Measurements from ENCODE around the gene DNMT1.
"Not testable (repeated sequence)": the region's sequence is repeated elsewhere in the genome, so short reads cannot be mapped to it uniquely, and the experiment has no call there.

Gene DNMT1

GRCh38 chr19:10194500-10195198, at the start of gene DNMT1:
Gene DNMT1 (minus strand): TSS chr19:10194953. CDS start chr19:10194899, 54 bp downstream.
- peak; percentile 95 for DNase-seq (ENCODE audit: low read depth)

- DNase-seq (ENCODE audit: low read depth) = no peak
These were observed 48.9 kb upstream of the DNMT1 start for GRCh38 chr19:10243606-10244005.

- DNase-seq (ENCODE audit: low read depth) = not testable (repeated sequence)
These were observed 47.2 kb upstream of the DNMT1 start for GRCh38 chr19:10241826-10242449.

DNA sequence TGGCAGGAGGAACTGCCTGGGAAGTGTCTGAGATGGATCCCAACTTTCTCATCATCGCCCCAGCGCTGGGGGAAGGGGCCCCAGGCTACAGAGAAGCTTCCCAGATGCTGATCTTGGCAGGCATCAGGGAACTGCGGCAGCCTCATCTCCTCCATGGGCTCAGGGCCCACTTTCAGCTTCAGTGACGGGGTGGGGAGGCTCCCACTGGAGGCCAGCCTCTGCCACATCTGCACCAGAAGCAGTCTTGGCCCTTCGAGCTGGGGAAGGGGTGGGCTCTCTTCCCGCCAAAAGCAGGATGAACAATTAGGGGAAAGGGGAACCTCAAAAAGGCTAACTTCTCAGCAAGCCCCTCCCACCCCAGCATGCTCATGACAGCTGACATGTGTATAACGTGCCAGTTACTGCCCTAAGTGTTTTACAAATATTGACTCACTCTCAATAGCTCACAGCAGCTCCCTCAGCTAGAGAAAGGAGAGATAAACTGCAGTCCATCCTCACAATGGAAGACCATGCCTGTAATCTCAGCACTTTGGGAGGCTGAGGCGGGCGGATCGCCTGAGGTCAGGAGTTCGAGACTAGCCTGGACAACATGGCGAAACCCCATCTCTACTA, 43.5 kb upstream of the DNMT1 start:
- peak; percentile 89 for DNase-seq (ENCODE audit: low read depth)

GRCh38 chr19:10237702-10238101, 42.9 kb upstream of the DNMT1 start:
- DNase-seq (ENCODE audit: low read depth) = no peak

- not testable (repeated sequence) for DNase-seq (ENCODE audit: low read depth)
These were observed 40.7 kb upstream of the DNMT1 start for GRCh38 chr19:10235409-10235808.

- no peak for DNase-seq (ENCODE audit: low read depth)
These were observed 40.2 kb upstream of the DNMT1 start for GRCh38 chr19:10235003-10235402.

DNA sequence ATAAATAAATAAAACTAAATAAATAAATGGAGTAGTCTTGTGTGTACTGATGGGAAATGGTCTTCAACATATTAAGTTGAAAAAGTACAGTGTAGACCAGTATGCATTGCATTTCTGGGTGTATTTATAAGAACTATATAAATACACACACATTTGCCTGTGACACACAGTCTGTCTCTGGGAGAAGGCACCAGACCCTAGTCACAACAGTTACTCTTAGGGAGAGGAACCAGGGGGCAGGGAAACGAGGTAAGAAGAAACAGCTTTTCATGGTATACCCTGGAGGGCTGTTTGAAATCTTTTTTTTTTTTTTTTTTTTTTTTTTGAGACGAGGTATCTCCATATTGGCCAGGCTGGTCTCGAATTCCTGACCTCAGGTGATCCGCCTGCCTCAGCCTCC, 39.2 kb upstream of the DNMT1 start:
- DNase-seq (ENCODE audit: low read depth) = no peak

- DNase-seq (ENCODE audit: low read depth) = no peak
These were observed 37.0 kb upstream of the DNMT1 start for GRCh38 chr19:10231612-10232228.

GRCh38 chr19:10230861-10231611, 36.3 kb upstream of the DNMT1 start, which contains the start of gene S1PR2:
Gene S1PR2 (minus strand): TSS chr19:10231331. CDS start chr19:10224905, 6,426 bp downstream.
- DNase-seq (ENCODE audit: low read depth) = no peak

GRCh38 chr19:10230173-10230860, 35.6 kb upstream of the DNMT1 start:
- DNase-seq (ENCODE audit: low read depth) = no peak

DNA sequence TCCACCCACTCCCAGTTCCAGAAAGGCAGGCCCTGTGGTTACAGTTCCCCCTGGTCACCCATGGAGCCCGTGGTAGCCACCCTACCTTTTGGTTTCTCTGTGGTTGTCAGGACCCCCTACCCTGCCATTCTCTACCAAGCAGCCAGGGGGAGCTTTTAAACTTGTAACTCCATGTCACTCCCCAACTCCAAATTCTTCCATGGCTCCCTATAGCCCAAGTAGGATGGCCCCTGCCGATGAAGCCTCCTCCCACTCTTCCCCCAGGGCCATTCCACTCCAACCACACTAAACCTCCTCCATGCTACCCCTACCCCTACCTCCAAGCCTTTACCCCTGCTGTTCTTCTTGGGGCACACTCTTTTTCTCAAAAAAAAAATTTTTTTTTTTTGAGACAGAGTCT, 34.2 kb upstream of the DNMT1 start:
- DNase-seq (ENCODE audit: low read depth) = no peak

DNA sequence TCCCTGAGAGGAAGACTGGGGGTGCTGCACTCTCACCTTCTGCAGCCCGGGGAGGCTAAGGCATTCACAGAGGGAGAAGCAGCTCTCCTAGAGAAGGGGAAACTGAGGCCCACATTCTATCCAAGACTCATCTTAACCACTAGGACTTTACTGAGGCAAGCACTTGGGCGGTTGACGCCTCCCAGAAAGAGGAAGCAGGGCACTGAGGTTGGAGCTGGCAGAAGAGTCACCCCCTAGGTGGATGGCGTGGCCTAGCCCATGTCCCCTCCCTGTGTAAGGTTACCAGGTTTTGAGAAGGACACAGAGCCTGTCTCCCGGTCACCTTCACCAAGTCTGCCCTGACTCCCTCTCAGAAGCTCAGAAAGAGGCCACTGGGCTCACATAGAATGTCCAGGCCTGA, 33.6 kb upstream of the DNMT1 start:
- no peak for DNase-seq (ENCODE audit: low read depth)

DNA sequence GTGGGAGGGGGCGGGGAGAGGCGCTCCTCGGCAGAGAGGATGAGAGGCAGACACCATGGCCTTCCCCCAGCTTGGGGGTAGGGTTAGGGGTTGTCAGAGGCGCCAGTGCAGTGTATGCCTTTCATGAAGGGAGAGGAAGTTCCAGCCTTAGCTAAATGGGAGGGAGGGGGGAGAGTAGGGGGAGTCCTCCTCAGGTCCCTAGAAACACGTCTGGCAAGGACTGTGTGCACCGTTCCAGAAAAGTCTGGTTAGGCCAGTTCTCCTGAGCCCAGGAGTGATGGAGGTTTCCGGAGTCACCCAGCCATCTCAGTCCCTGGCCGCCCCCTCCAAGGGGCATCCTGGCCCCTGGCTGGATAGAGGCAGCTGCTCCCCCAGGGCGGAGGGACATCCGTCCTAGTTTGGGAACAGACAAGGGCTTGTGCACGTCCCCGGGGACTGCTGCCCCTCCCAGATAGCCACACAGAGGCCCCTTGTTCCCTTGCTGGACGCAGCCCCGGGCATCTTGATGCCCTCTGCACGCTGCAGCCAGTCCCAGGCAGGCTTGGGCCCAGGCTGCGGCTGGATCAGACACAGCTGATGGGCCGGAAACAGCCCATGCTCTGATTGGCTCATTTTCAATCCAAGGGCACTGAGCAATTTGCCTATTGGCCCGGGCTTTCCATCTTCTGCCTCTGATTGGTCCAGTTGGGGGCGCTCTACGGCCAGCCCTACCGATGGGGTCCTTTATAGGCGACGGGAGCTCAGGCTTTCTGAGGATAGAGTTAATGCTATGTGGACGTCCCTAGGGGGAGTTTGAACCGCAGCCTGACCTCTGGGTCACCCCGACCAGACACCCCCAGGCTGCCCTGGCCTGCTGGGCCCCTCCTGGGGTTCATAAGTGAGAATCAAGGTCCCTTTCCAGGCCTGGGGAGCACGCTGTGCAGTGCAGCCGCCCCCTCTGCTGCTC, 32.5 kb upstream of the DNMT1 start:
- no peak for DNase-seq (ENCODE audit: low read depth)

DNA sequence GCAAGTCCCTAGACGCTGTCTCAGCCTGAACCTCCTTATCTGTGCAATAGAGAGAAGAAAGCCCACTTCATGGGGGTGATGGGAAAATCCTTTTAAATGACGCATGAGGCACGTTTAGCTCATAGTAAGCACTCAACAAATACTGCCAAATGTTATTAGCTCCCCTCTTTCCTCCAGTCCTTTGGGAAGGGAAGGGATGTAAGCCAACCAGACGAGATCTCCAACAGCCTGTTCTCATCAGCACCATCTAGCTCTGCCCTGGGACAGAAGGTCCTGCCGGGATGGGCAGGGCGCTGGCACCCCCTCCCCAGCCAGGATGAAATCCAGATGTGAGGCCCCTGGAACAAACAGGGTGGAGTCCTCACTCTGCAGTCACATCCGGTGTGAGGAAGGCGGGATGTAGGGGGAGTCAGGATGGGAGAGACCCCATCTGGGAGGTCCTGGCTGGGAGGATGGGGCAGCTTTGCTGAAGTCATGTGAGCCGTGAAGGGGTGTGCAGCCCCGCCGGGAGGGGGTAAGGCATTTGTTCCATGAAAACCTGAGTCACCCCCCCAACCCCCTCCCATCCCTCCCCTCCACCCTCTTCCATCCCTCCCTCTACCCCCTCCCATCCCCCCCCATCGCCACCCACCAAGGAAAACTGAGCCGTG, 31.7 kb upstream of the DNMT1 start:
- peak; percentile 99 for DNase-seq (ENCODE audit: low read depth)

DNA sequence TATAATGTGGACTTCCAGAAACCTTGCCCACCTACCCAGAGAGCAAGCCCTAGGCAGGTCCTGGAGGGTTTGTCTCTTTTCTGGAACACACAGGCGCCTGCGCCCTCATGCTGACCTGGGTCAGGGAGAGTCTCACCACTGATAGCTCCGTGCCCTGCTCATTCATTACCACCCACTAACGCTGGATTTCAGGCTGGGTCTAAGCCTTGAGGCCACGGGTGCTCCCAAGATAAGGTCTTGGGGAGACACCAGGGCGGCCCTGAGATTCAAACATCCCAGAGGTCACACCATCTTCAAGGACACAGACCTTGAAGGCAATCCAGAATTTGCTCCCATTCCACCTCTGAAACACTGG, 31.2 kb upstream of the DNMT1 start:
- no peak for DNase-seq (ENCODE audit: low read depth)

DNA sequence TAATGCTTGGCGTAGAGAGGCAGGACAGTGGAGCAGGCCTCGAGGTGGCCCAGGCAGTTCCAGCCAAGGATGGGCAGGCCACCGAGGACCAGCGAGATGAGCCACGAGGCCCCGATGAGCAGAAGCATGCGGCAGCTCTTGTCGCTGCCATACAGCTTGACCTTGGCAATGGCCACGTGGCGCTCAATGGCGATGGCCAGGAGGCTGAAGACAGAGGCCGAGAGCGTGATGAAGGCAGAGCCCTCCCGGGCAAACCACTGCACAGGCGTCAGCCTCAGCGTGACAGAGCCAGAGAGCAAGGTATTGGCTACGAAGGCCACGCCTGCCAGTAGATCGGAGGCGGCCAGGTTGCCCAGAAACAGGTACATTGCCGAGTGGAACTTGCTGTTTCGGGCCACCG, 29.6 kb upstream of the DNMT1 start:
- DNase-seq (ENCODE audit: low read depth) = no peak

GRCh38 chr19:10223488-10224213, 28.9 kb upstream of the DNMT1 start:
- no peak for DNase-seq (ENCODE audit: low read depth)

GRCh38 chr19:10222201-10222890, 27.6 kb upstream of the DNMT1 start:
- DNase-seq (ENCODE audit: low read depth) = no peak

All from fibroblast of the conjunctiva (primary cell).